GM23338 (cell line): Measurements from ENCODE around the gene AP1M1. TPM values are rescaled to one million over a fixed set of nuclear protein-coding genes. Genes with fewer than 3 reads are reported as not detected.

Experiments
- ATAC-seq: fragments of 200-7000 bp; cut with Tn5 transposase; 3 replicates; pipeline ENCODE4 v1.9.1; 2020
- DNase-seq: peaks from one replicate; pipeline ENCODE4 v3.0.0-alpha.2; 2015; ENCODE audit warnings: low spot score
- H2AFZ ChIP-seq: fragments of 200-600 bp; sonication (generic); 2 replicates; pipeline ENCODE4 v1.8.0; 2016; ENCODE audit warnings: antibody characterized with exemption, mild to moderate bottlenecking, moderate library complexity
- H3F3A ChIP-seq: fragments of 200-600 bp; sonication (generic); replicated peaks from 2 replicates; pipeline ENCODE4 v1.8.0; 2017; ENCODE audit warnings: antibody characterized with exemption, mixed run types, low read depth
- H3K27ac ChIP-seq: fragments of 200-600 bp; sonication (generic); 2 replicates; pipeline ENCODE4 v1.6.1; 2016; ENCODE audit warnings: low read depth
- H3K27me3 ChIP-seq: fragments of 200-600 bp; sonication (generic); 2 replicates; pipeline ENCODE4 v1.8.0; 2016; ENCODE audit warnings: mild to moderate bottlenecking, mixed run types, moderate library complexity; ENCODE audit not compliant: insufficient read depth
- H3K36me3 ChIP-seq: fragments of 200-600 bp; sonication (generic); 2 replicates; pipeline ENCODE4 v1.8.0; 2016; ENCODE audit warnings: mild to moderate bottlenecking; ENCODE audit not compliant: insufficient read depth
- H3K4me1 ChIP-seq: fragments of 200-600 bp; sonication (generic); 2 replicates; pipeline ENCODE4 v1.8.0; 2016; ENCODE audit warnings: mild to moderate bottlenecking, moderate library complexity; ENCODE audit not compliant: insufficient read depth
- H3K4me2 ChIP-seq: fragments of 200-600 bp; sonication (generic); 2 replicates; pipeline ENCODE4 v1.7.1; 2017; ENCODE audit warnings: mixed run types
- H3K4me3 ChIP-seq: fragments of 200-600 bp; sonication (generic); 2 replicates; pipeline ENCODE4 v1.6.1; 2016; ENCODE audit warnings: mixed run types
- H3K79me2 ChIP-seq: fragments of 200-600 bp; sonication (generic); replicated peaks from 2 replicates; pipeline ENCODE4 v1.8.0; 2017; ENCODE audit warnings: mild to moderate bottlenecking; ENCODE audit not compliant: insufficient read depth
- H3K9me2 ChIP-seq: fragments of 200-600 bp; sonication (generic); 2 replicates; pipeline ENCODE4 v1.8.0; 2017; ENCODE audit not compliant: insufficient read depth
- H4K20me1 ChIP-seq: fragments of 200-600 bp; sonication (generic); replicated peaks from 2 replicates; pipeline ENCODE4 v1.8.0; 2017; ENCODE audit warnings: mild to moderate bottlenecking; ENCODE audit not compliant: insufficient read depth
- H3K27ac Mint-ChIP-seq: 2 replicates; pipeline ENCODE4 v1.8.0; 2020; ENCODE audit warnings: inconsistent platforms, mild to moderate bottlenecking, moderate library complexity, mixed read lengths
- H3K27me3 Mint-ChIP-seq: 3 replicates; pipeline ENCODE4 v1.8.0; 2022; ENCODE audit warnings: low read depth, mild to moderate bottlenecking, moderate library complexity, mixed read lengths, inconsistent platforms; ENCODE audit not compliant: insufficient read depth, poor library complexity
- H3K36me3 Mint-ChIP-seq: 3 replicates; pipeline ENCODE4 v1.8.0; 2021; ENCODE audit warnings: low read depth, mild to moderate bottlenecking, inconsistent platforms, moderate library complexity, mixed read lengths
- H3K4me1 Mint-ChIP-seq: 3 replicates; pipeline ENCODE4 v1.8.0; 2020; ENCODE audit warnings: mild to moderate bottlenecking, inconsistent platforms, mixed read lengths
- H3K4me3 Mint-ChIP-seq: 3 replicates; pipeline ENCODE4 v1.8.0; 2021; ENCODE audit warnings: moderate library complexity, mild to moderate bottlenecking, inconsistent platforms, mixed read lengths
- H3K9me3 Mint-ChIP-seq: 3 replicates; pipeline ENCODE4 v1.8.0; 2020; ENCODE audit warnings: moderate library complexity, mild to moderate bottlenecking, inconsistent platforms, mixed read lengths
- CTCF ChIP-seq, 2 experiments: fragments of 200-600 bp in 1 of 2; sonication (generic) in 1 of 2; conservative IDR thresholded peaks; 2 replicates each; pipeline versions ENCODE4 v1.5.1 to v1.6.1; 2016 to 2017; ENCODE audit warnings: antibody characterized with exemption in 2 of 2, low read depth in 2 of 2, mild to moderate bottlenecking in 2 of 2, moderate library complexity in 1 of 2
- EZH2 ChIP-seq: fragments of 200-600 bp; sonication (generic); IDR thresholded peaks from one replicate; pipeline ENCODE4 v1.8.0; 2017; ENCODE audit warnings: antibody characterized with exemption, mild to moderate bottlenecking, low read depth; ENCODE audit not compliant: unreplicated experiment
- EZH2phosphoT487 ChIP-seq: fragments of 200-600 bp; sonication (generic); IDR thresholded peaks from one replicate; pipeline ENCODE4 v1.8.1; 2018; ENCODE audit warnings: antibody characterized with exemption; ENCODE audit not compliant: unreplicated experiment
- JUNB ChIP-seq: IDR thresholded peaks from one replicate; pipeline ENCODE4 v1.6.1; 2016; ENCODE audit warnings: antibody characterized with exemption; ENCODE audit not compliant: unreplicated experiment
- NANOG ChIP-seq: IDR thresholded peaks from 2 replicates; pipeline ENCODE4 v1.6.1; 2016; ENCODE audit warnings: antibody characterized with exemption, borderline replicate concordance
- POLR2AphosphoS5 ChIP-seq: IDR thresholded peaks from 2 replicates; pipeline ENCODE4 v1.6.1; 2016; ENCODE audit warnings: antibody characterized with exemption, low read depth
- REST ChIP-seq: IDR thresholded peaks from one replicate; pipeline ENCODE4 v1.6.1; 2018; ENCODE audit warnings: antibody characterized with exemption; ENCODE audit not compliant: unreplicated experiment
- STAT1 ChIP-seq: IDR thresholded peaks from one replicate; pipeline ENCODE4 v1.6.1; 2016; ENCODE audit warnings: antibody characterized with exemption; ENCODE audit not compliant: unreplicated experiment
- ZNF114 ChIP-seq: fragments of 250-450 bp; sonication (Bioruptor Pico); IDR thresholded peaks from 2 replicates; pipeline ENCODE4 v1.5.0; 2020; ENCODE audit warnings: mild to moderate bottlenecking, moderate library complexity
- ZNF331 ChIP-seq: fragments of 250-450 bp; sonication (Bioruptor Pico); IDR thresholded peaks from 2 replicates; pipeline ENCODE4 v1.5.0; 2020; ENCODE audit warnings: low read depth, mild to moderate bottlenecking, moderate library complexity
- ZNF462 ChIP-seq: fragments of 250-450 bp; sonication (Bioruptor Pico); IDR thresholded peaks from 2 replicates; pipeline ENCODE4 v1.5.0; 2020; ENCODE audit warnings: mild to moderate bottlenecking, moderate library complexity
- polyA plus RNA-seq: library from polyadenylated mRNA; unstranded; fragments of >200 nt; fragmentation: Nextera tagmentation; extraction: Ambion mirVana; gene quantifications from 2 replicates; pipeline ENCODE4 v1.2.1, GENCODE V29; 2016
- total RNA-seq: library from RNA; depleted of rRNA; stranded (reverse); fragments of >200 nt; shearing (Covaris generic); gene quantifications from 2 replicates; pipeline ENCODE4 v1.2.3, GENCODE V29; 2014
- TF ChIP-seq, protein P1 (sequence below): IDR thresholded peaks from 2 replicates; pipeline ENCODE4 v1.6.1; 2016; ENCODE audit warnings: antibody characterized with exemption

AP1M1 gene
- total and polyA plus RNA-seq, 2 experiments from 2014 or later: 22.0 to 32.0 TPM

DNA sequence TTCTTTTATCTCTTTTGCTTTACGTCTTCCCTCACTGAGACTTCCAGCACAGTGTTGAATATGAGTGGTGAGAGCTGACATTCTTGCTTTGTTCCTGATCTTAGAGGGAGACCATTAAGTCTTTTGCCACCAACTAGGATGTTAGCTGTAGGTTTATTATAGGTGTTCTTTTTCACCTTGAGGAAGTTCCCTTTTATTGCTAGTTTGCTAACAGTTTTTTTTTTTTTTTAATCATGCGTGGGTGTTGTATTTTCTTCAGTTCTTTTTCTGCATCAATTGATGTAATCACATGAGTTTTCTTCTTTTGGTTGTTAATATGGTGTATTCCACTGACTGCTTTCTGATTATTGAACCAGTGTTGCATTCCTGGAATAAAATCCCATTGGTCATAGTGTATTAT lies 21.1 kb downstream of the AP1M1 start (continued):
- TF ChIP-seq ZNF462: no peak
- TF ChIP-seq, protein P1, sequence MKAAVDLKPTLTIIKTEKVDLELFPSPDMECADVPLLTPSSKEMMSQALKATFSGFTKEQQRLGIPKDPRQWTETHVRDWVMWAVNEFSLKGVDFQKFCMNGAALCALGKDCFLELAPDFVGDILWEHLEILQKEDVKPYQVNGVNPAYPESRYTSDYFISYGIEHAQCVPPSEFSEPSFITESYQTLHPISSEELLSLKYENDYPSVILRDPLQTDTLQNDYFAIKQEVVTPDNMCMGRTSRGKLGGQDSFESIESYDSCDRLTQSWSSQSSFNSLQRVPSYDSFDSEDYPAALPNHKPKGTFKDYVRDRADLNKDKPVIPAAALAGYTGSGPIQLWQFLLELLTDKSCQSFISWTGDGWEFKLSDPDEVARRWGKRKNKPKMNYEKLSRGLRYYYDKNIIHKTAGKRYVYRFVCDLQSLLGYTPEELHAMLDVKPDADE: no peak

DNA sequence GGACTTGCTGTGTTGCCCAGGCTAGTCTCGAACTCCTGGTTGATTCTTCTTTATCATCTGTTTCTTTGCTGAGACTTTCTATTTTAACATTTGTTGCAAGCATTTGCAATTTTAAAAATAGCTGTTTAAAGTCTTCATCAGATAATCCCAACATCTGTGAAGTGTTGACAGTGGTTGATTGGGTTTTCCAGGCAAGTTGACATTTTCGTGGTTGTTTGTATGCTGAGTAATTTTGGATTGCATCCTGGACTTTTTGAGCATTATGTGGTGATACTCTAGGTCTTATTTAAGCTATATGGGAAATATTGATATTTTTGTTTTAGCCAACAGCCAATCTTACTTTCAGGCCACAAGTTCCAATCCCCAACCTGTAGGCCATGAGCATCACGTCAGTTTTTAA lies 25.1 kb downstream of the AP1M1 start:
- Histone ChIP-seq H3K27ac (no peak overlapping the region), H3K79me2 (no peaks in the 10 kb centered on the region), H3K4me3 (no peak overlapping the region), H2AFZ (no peak overlapping the region), H3K4me1 (no peaks in the 10 kb centered on the region), H3F3A (no peaks in the 10 kb centered on the region), H4K20me1 (no peaks in the 10 kb centered on the region), H3K27me3 (no peaks in the 10 kb centered on the region), H3K4me2 (no peak overlapping the region), H3K9me2 (no peaks in the 10 kb centered on the region), H3K36me3 (peaks cover 16% of the 10 kb centered on the region; the same call in 1 of the 2 replicates)
- peaks cover 41% of the 10 kb centered on the region for H3K9me3 Mint-ChIP-seq
- H3K4me3 Mint-ChIP-seq: no peak overlapping the region
- H3K27me3 Mint-ChIP-seq: peaks cover 10% of the 10 kb centered on the region
- H3K4me1 Mint-ChIP-seq: no peaks in the 10 kb centered on the region
- peaks cover 51% of the 10 kb centered on the region for H3K36me3 Mint-ChIP-seq
- DNase-seq (no peak), ATAC-seq (no peak)
- H3K27ac Mint-ChIP-seq: no peak overlapping the region
- TF ChIP-seq CTCF (conservative IDR thresholded peaks at IDR 0.05; ENCODE audit: low read depth in 2 of 2) (no peak), POLR2AphosphoS5 (no peak), ZNF331 (no peak), STAT1 (no peak), REST (no peak), ZNF114 (CRISPR knock-in tag) (no peak), NANOG (no peak), JUNB (no peak), EZH2 (no peak), EZH2phosphoT487 (no peak)
- TF ChIP-seq, protein P1: no peak
